GM21825 (cell line): ENCODE results near the gene AP2B1.
"Not testable (repeated sequence)": the region's sequence is repeated elsewhere in the genome, so short reads cannot be mapped to it uniquely, and the experiment has no call there.

Experiments used
- ATAC-seq: cut with Tn5 transposase; IDR thresholded peaks from one replicate; pipeline ENCODE4 v1.9.1; 2021; ENCODE audit warnings: mild to moderate bottlenecking, moderate library complexity; ENCODE audit not compliant: unreplicated experiment

AP2B1 gene

DNA sequence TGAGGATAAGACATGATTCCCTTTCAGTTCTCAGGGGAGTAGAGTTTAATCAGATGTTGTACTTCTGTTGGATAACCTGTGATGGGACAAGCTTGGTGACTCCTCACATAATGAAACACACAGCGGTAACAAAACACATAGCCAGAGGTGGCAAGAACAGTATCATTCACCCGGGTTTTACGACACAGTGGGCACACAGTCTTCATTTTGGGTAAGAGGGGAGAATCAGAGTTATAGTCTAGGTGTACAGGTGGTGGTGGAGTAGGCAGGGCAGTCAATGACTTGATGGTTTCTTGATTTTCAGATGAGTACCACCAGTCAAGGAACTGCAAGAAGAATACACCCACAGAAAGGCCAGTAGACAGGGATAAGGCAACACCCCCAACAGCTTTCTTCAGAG lies 11.4 kb upstream of the AP2B1 start:
- ATAC-seq = no peak

DNA sequence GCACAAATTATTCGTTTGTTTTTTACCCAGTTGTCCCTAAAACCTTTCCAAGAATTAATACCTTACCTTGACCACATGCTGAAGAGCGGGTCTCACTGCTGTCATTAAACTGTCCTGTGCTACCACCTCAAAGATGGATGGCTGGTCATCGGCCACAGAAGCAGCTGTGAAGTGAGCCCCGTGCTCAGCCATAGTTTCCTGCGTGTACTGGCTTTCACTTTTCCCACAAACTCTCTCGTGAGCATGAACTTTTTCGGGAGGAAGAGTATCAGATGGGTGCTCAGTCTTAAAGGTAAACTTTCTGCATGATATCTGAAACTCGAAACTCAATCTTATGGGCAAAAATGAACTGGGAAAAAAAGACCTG lies 9.3 kb upstream of the AP2B1 start:
- no peak for ATAC-seq

DNA sequence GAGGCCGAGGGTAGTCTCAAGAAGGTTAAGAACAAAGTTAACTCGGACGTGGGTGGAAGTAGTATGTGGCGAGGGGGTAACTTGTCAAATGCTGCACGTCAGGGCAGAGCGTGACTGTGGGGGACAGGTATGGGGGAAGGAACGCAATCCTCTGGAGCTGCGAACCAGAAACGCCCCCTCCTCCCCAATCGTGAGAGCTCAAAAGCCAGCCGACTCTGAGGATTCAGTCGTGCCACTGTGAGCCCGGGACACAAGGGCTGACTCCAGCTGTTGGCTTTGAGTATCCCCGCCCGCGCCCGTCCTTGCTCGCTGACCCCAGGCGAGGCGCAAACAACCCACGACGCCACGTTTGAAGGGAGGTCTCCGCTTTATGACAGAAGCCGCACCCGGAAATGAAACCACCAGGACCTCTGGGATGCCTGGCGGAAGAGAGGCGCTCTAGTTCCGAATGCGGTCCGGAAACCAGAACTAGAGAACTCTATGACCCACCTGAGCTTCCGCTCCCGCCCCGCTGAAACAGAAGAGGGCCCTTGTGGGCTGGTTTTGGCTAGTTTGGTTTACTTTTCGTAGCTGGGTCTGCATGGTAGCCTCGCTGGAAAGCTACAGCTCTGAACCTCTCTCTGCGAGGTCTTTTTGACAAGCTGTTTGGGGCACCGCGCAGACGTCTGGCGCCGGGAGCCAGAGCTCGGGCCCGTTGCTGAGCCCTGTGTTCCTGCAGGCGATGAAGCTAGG lies 8.8 kb upstream of the AP2B1 start, which contains the start of gene PEX12:
PEX12 (minus strand) TSS at position 375 of the 732 bp plus-strand sequence. CDS start 550 bp downstream, outside the sequence.
- peak; percentile 78 for ATAC-seq

DNA sequence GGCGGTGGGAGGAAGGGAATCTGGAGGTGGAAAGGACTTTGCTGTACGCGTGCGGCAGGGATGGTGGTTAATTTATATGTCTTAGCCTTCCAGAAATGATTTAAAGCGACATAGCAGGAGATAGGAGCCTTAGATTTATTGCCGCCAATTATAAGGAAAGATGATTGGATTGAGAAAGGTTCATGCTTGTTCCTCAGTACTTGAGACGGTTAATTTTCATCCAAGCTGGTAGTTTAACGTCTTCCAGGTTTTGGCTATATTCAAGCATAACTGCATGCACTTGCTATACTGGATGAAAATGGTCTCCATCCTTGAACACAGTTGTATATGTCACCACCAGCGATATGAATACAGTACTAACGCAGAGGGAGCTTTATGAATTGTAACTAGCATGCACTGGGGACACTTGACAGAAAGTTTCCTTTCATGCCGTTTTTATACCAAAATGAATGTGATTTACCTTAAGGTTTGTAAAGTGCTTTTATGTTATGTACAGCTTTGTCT lies 8.1 kb upstream of the AP2B1 start:
- no peak for ATAC-seq

DNA sequence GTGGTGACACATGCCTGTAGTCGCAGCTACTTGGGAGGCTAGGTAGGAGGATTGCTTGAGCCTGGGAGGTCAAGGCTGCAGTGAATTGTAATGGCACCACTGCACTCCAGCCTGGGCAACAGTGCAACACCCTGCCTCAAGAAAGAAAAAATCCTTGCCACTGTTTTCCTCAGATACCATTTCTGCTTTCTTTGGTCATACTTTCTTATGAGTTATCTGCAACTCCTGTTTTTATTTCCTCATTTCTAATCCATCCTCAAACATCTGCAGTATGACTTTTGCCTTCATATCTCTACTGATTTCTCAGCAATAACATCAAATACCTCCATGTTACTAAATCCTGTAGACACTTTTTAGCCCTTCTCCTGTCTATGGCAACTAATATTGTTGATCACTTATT lies 3.1 kb upstream of the AP2B1 start:
- no peak for ATAC-seq

DNA sequence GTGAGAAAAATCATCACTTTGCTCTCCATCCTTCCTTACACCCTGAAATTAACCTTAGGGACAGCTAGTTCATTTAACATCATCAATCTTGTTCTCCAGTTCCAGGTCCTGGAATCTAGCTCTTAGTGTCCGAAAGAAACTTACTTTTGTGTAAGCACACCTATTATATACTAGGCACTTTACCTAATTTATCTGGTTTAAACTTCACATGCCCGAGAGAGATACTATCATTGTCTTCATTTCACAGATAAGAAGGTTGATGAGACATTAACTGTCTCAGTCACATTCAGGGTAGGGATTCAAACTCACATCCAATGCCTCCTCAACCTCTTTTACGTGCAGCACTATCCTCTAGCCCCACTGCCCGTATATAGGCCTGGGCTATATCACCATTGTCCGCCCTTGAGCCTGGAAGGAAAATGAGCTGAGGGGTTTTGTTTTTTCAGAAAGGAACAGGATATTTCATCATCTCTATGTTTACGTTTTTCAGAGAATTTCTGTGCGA lies 501 bp upstream of the AP2B1 start:
- no peak for ATAC-seq

DNA sequence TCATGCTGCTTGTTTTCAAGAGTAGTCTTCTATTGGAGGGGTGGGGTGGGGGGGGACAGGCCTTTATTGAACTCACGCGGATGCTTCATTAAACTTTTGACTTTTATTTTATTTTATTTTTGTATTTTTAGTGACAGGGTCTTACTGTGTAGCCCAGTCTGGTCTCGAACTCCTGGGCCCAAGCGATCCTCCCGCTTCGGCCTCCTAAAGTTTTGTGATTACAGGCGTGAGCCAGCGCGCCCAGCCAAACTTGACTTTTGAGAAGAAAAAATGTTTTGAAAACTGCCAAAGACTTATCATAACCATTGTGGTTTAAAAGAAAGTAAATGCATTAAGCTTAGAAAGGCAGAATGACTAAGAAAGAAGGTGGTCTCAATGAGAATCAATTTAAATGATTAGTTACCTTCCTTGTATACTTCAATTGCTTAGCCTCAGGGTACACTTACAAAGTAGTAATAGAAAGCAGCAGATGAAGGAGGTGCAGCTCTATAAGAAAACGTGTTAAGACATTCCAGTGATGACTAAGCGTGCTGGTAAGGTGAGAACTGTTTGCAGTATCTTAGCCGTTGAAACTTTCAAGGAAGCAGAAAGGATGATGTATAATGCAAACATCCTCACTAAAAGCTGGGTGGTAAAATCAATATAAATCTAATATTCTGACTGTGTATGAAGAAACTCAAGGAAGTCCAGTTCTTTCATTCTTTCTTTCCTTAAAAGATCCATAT lies 1.2 kb downstream of the AP2B1 start:
- ATAC-seq = no peak

DNA sequence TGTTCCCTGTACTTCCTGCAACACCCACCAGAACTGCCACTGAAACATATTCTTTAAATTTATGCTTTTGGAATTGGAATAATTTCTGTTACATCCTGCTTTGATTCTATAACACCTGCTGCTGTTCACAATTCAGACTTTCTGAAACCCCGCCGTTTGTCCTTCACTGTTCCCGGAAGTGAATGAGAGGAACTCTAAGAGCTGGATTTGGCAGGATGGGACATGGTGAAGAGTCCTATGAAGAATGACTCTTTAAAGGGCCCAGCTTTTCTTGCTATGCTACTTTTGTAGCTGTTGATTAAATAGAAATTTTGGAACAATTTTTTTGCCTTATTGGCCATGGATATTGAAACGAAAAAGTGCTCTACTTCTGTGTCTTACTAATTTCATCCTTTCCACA lies 8.9 kb downstream of the AP2B1 start:
- ATAC-seq = no peak

DNA sequence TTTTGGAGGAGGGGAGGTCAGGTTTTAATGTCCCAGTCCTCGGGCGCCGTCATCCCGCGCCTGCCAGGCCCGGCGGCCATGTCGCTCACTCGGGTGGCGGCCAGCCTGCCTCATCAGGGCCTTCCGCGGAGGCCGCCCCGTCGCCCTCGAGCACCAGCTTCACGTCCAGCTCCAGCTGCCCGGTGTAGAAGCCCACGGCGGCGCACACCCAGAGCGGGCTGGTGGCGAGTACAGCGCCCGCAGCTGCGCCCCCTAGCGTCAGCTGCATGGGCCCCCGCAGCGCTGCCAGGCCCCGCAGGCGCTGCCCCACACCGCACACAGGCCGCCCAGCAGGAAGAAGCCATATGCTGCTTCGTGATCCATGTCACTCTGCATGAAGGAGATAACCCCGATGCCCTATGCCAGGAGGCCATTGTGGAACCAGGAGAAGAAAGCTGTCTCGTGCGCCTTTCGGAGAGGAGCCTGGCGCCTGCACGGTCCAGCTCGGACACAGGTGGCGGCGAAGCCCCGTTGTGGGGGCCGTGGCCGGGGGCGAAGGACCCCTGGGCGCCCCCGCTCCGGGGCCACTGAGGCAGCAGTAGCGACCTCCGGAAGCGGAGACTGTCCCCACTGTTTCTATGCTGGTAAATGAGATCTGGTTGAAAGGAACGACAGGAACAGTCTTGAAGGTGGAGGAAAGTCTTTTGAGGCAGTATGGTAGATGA lies 9.6 kb downstream of the AP2B1 start:
- ATAC-seq = no peak

DNA sequence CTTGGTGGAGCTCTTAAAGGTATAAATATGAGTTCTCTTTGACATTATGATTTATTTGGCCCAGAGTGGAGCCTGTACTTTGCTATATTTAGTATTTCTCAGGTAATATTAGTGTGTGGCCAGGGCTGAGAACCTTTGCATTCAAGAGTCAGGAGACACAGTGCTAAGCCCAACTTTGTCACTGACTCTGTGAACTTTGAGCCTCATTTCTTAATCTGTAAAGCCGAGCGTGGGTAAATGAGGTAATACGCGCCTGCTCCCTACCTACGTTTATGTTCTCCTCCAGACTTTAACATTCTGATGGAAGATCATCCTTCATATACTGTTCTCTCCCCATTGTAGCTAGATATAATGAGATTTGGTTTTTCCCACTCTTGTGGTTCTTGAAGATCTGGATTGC lies 10.5 kb downstream of the AP2B1 start:
- ATAC-seq = no peak

DNA sequence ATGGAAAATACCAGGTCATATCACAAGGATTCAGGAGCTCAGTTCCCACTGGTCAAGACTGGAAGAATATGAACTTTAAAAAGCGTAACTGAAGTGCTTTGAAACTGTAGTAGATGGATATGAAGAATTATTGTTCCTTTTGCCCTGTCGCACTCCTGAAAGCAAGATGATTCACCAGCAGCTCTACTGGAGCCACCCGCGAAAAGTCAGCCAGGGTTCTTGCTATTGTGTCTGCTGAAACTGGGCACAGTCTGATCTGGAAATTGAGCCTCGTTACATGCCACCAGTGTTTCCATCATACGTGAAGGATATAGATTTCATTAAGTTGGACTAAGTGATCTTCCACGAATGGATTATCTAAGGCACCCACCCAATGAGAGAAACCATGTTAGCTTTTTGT lies 16.6 kb downstream of the AP2B1 start:
- ATAC-seq = no peak

DNA sequence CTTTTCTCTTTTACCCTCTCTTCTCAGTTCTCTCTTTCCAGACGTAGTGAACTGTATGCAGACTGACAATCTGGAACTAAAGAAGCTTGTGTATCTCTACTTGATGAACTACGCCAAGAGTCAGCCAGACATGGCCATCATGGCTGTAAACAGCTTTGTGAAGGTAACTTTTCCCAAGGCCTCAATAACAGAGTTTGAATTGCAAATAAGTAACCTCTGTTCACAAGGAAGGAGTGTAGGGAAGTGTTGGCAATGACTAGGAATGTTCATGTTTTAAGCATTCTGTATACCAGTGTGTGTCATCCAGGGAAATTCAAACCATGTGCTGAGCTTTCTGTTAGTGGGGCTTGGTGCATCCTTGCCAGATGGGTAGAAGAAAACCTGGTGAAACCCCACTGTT lies 18.6 kb downstream of the AP2B1 start:
- no peak for ATAC-seq

DNA sequence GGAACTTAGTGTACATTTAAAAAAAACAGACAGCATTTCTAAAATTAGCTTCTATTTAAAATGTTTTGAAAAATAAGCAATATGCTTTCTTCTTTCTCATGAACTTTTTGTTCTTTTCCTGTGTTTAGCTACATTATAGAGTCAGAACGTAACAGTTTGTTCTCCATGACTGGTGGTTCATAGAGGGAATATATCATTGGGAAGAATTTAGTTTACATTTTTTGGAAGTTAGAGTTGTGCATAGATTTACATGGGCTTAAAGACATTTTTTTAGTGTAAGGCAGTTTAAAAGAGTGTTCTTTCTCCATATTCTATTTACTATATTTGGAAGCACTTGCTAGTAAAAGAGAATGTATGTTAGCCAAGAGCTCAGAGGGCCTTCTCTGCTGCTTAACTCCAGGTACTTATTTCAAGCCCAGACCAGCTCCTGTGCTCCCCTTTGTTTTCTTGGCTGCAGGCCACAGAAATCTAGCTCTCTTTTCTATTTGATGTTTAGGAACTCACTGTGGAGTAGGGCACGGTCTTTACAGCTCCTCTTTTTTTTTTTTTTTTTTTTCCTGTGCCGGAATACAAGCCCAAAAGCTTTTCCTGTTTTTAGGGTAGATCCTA lies 20.2 kb downstream of the AP2B1 start:
- no peak for ATAC-seq

DNA sequence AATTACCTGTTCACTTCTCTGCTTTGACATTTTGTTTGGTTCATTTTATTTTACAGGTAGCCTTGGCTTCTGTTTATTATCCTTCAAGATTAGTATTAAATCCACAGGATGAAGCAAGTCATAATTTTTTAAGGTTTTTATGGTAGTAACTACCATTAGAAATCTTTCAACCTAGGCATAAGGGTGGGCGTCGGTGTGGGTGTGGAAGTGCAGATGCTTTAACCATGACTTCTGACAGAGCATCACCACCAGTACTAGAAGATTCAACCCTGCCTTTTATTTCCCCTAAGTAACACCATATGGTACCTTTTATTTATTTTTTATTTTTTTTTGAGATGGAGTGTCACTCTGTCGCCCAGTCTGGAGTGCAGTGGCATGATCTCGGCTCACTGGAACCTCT lies 22.7 kb downstream of the AP2B1 start:
- no peak for ATAC-seq

DNA sequence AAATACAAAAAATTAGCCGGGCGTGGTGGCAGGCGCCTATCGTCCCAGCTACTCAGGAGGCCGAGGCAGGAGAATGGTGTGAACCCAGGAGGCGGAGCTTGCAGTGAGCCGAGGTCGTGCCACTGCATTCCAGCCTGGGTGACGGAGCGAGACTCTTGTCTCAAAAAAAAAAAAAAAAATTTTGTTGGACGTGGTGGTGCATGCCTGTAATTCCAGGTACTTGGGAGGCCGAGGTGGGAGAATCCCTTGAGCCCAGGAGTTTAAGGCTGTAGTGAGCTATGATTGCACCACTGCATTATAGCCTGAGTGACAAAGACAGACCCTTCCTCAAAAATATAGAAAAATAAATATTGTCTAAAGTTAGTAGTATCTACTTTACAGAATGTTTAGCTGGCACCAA lies 23.6 kb downstream of the AP2B1 start:
- ATAC-seq = not testable (repeated sequence)

DNA sequence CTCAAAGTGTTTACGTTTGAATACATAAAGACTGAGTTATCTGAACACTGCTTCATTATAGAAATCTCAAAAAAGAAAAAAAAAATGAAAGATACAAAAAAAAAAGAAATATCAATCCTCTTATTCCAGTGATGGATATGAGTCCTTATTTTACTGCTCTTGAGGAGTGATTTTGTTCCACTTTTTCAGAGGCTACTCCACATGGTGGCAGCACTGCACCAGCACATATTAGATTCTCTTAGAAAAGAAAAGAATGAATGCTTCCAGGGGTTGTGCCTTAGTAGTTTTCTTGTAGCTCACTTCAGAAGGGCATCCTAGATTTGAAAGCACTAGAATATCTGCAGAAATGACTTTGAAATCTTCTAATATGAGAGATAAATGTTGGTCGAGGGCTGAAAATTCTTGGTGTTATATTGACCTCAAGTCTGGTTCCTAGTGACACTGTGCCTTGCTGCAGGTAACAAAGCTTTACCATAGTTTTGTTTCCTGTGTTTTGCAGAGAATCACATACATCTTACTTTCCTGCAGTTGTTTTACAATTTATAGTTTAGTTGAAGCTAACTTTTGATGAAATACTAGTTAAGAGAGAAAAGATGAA lies 25.9 kb downstream of the AP2B1 start:
- no peak for ATAC-seq

DNA sequence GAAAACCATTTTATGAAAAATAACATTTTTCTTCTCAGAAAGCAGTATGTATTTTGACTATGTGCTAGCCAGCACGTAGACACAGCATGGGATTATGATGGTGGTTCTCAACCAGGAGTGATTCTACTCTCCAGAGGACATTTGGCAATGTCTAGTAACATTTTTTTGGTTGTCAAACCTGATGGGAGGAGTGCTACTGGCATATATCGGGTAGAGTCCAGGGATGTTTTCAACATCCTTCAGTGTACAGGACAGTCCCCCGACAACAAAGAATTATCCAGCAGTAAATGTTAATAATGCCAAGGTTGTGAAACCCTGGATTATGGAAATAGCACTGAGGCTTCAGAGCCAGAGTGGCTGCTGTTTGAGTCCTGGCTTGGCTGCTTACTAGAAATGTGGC lies 27.7 kb downstream of the AP2B1 start:
- ATAC-seq = no peak

DNA sequence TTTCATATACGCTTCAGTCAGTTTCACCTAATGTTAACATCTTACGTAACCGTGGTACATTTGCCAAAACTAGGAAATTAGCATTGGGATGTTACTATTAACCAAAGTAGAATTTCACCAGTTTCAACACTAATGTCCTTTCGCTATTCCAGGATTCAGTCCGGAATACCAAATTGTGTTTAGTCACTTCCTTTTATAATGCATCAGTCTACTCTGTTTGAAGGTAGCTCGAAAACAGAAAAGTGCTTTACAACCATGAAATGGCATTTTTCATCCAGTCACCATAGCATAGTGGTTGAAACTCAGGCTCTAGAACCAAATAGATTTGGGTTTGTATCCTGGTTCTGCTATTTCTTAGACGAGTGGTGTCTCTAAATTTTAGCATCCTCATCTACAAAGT lies 29.4 kb downstream of the AP2B1 start:
- ATAC-seq = no peak

DNA sequence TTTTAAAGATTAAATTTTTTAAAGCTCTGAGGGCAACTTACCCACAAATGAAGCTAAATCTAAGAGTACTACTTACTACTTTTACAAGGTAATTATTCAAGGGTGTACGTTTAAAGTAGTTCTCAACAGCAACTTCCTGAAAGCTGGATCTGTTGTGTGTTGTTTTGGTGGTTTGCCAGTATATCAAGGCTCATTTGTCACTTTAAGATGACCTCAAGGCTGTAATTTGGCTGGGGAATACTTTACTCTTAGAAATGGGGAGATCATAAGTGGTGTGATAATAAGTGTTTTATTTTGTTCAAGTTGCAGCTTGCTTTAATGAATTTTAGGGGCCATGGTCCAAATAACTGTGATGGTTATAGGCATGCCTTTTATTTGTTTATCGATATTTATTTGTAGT lies 30.4 kb downstream of the AP2B1 start:
- ATAC-seq = no peak

DNA sequence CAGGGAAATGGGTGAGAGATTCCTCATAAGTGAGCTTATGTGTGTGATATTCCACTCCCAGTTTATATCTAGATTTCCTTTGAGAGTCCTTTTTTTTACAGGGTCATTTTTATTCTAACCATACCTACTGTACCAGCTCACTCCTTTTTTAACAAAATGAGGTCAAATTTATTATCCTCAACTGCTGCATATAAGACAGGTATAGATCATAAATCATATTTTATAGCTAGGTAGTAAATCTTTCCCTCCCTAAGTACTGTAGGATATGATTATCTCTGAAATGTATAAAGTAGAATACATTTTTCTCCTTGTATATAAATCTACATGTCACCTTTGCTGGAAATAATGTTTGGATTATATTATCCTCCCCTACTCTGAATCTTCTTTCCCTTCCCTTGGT lies 31.5 kb downstream of the AP2B1 start:
- no peak for ATAC-seq

DNA sequence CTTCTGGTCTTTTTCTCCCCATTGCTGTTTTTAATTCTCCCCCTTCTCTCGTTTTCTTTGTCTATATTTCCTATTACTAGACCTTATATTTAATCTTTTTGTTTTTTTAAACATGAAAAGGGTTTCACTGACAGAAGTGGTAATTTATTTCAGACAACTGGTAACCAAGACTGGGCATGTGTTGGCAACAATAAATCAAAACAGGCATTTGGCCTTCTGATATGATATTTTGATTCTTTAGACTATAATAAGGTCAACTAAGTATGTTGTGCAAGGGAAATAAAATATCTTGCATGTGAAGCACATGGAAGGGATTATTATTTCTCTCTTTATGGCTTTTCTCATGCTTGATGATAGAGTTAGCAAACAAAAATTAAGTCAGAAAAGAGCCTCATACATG lies 34.6 kb downstream of the AP2B1 start:
- ATAC-seq = no peak
